ENCODE measurements around the gene TRIM45. TPM values are rescaled to one million over a fixed set of nuclear protein-coding genes. Genes with fewer than 3 reads are reported as not detected.

TRIM45 gene
- total and polyA plus RNA-seq, 4 experiments from 2014 or later = 0.11 to 0.25 (median 0.20) TPM; not detected in 1

GRCh38 chr1:117061986-117062415, 59.5 kb downstream of the TRIM45 start:
- peak in 1 of 5 donors; percentile 57 for DNase-seq
- no peak overlapping the region for H3K4me3 ChIP-seq (ENCODE audit: low read length in 2 of 2)
- H3K27me3 Mint-ChIP-seq = no peaks in the 10 kb centered on the region
- H3K27me3 ChIP-seq (ENCODE audit: insufficient read depth, low read length) = no peaks in the 10 kb centered on the region
- ChIA-PET POLR2A (ENCODE audit: partially characterized antibody) (interaction anchor here (0.6 to 1.4 kb wide), 5 partner anchors 53 to 541 kb away, joined by 3 to 5 read pairs (median 3); no protein-coding TSS in a partner anchor), CTCF (ENCODE audit: partially characterized antibody) (interaction anchor here (1.0 to 1.1 kb wide), 2 partner anchors 67 to 337 kb away, joined by 5 read pairs; no protein-coding TSS in a partner anchor)
- intact Hi-C loops (cut with micrococcal nuclease) = loop anchor here (2.0 to 10.0 kb wide), 6 partner anchors 61 to 600 kb away; partner anchors contain the start of gene MAN1A2
- H3K4me1 ChIP-seq (ENCODE audit: insufficient read depth, low read length) = peaks cover 37% of the 10 kb centered on the region
- peak overlapping the region in 1 of 8 donors; percentile 28 for H3K4me3 Mint-ChIP-seq
- no peaks in the 10 kb centered on the region for H3K9me3 ChIP-seq (ENCODE audit: control insufficient read depth in 1 of 2, low read length in 2 of 2)
- no peak overlapping the region for H3K27ac ChIP-seq (ENCODE audit: low read depth, low read length)
- H3K27ac Mint-ChIP-seq = peak overlapping the region in 3 of 7 donors; percentile 4 to 48 (median 25)
- no peaks in the 10 kb centered on the region for H3K36me3 ChIP-seq (ENCODE audit: insufficient read depth, low read length)
- no peaks in the 10 kb centered on the region for H3K9me3 Mint-ChIP-seq
- H3K4me1 Mint-ChIP-seq = peaks cover 26 to 46% (median 32%) of the 10 kb centered on the region in 4 donors
- H3K36me3 Mint-ChIP-seq = peaks cover 14 to 23% of the 10 kb centered on the region in 2 donors

Small RNAs within 50 kb of the gene (microRNA-seq; reads per million reads assigned to microRNA genes)
- gene MIR942 (ENCODE audit: borderline microRNAs expressed, borderline number of aligned reads, borderline replicate concordance) = 30.2 reads per million, percentile 53 among the genes with 10 or more reads in this experiment

Other genes with a start within 250 kb of the TRIM45 start
- under 1 TPM; 0.44 to 0.55 TPM for gene PTGFRN, start 211.8 kb downstream of the TRIM45 start, total RNA-seq
- gene PTGFRN, start 211.8 kb downstream of the TRIM45 start, polyA plus RNA-seq = under 1 TPM in 1 of 2 donors, not detected in 1; 0.39 TPM
- 1 to 10 TPM; 2.1 to 2.6 TPM for gene CD101, start 120.0 kb downstream of the TRIM45 start, total RNA-seq
- 1 to 10 TPM; 5.2 to 9.1 TPM for gene CD101, start 120.0 kb downstream of the TRIM45 start, polyA plus RNA-seq
- 10 to 100 TPM; 26.4 to 29.5 TPM for gene TTF2, start 61.4 kb downstream of the TRIM45 start, total RNA-seq
- gene TTF2, start 61.4 kb downstream of the TRIM45 start, polyA plus RNA-seq = 10 to 100 TPM in 1 of 2 donors, 1 to 10 TPM in 1; 5.7 to 14.1 TPM
- gene VTCN1, start 89.2 kb upstream of the TRIM45 start, total RNA-seq = not detected
- not detected for gene VTCN1, start 89.2 kb upstream of the TRIM45 start, polyA plus RNA-seq
- 10 to 100 TPM; 57.0 to 66.5 TPM for gene MAN1A2, start 245.7 kb upstream of the TRIM45 start, total RNA-seq
- gene MAN1A2, start 245.7 kb upstream of the TRIM45 start, polyA plus RNA-seq = 10 to 100 TPM; 17.5 to 24.1 TPM

Measured in CD4-positive, alpha-beta memory T cell (primary cell).